ENCODE data around the gene GRIA4.

- TF ChIP-seq POLR2AphosphoS5 (IDR thresholded peaks at IDR 0.05; ENCODE audit: low read depth, low read length) (no peak), TAF1 (IDR thresholded peaks at IDR 0.05; ENCODE audit: borderline replicate concordance, insufficient read depth, low read length) (no peak)
Observed at GRCh38 chr11:105834461-105834860, 224.6 kb downstream of the GRIA4 start.

All from PFSK-1 (cell line).